ENCODE results near the gene KRT83.

DNA sequence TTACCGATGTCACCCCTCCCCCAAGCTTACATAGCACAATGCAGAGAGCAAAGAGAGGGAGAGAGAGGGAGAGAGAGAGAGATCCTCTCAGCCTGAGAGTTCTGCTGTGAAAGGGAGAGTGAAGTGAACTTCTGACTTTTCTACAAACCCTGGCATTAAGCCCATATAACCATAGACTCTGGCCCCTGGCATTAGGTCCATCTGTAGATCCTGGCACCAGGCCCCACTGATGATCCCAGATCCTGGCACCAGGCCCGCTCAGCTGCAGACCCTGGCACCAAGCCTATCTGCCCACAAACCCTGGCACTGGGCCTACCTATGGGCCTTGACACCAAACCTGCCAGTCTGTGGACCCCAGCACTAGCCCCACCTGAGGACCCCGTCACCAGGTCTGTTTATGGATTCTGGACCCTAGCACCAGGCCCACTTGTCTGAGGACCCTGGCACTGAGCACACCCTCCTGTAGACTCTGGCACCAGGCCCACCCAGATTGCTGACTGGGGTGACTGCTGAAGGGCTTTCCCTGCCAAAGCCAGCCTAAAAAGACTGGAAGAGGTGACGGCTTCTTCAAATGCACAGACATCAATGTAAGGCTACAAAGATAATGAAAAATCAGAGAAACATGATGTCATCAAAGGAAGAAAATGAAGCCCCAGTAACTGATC, 14.5 kb upstream of the KRT83 start:
- TF ChIP-seq, protein P1, sequence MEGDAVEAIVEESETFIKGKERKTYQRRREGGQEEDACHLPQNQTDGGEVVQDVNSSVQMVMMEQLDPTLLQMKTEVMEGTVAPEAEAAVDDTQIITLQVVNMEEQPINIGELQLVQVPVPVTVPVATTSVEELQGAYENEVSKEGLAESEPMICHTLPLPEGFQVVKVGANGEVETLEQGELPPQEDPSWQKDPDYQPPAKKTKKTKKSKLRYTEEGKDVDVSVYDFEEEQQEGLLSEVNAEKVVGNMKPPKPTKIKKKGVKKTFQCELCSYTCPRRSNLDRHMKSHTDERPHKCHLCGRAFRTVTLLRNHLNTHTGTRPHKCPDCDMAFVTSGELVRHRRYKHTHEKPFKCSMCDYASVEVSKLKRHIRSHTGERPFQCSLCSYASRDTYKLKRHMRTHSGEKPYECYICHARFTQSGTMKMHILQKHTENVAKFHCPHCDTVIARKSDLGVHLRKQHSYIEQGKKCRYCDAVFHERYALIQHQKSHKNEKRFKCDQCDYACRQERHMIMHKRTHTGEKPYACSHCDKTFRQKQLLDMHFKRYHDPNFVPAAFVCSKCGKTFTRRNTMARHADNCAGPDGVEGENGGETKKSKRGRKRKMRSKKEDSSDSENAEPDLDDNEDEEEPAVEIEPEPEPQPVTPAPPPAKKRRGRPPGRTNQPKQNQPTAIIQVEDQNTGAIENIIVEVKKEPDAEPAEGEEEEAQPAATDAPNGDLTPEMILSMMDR (IDR thresholded peaks at IDR 0.05) = no peak
- no peak for TF ChIP-seq POLR2AphosphoS5 (IDR thresholded peaks at IDR 0.05)

All from prostate gland (tissue), 2 donors.